ENCODE data around the gene CAV1. TPM values are rescaled to one million over a fixed set of nuclear protein-coding genes. Genes with fewer than 3 reads are reported as not detected.

Gene CAV1
- total RNA-seq, 1 experiment from 2014 or later = 79.9 TPM

DNA sequence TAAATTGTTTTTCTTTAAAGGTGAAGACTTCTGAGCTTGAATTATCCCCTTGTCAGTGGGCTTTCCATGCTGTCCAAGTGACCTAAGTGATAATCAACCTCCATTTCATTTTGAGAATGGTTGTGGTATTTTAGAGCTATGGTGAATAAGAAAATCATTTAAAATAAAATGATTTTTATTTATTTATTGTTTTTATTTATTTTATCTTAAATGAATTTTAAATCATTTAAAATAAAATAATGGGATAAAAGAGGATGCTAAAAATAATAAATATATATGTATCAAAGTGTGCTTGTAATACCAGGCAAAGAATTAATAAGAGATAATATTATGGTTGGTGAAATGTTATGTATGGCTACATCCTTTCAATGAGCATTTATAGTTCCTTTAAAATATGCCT is 24.5 kb downstream of the CAV1 start:
- no peak for DNase-seq
- no peaks in the 10 kb centered on the region; the same call in 1 of the 2 replicates for H3K36me3 ChIP-seq (replicated peaks; ENCODE audit: control insufficient read depth, insufficient read depth, low read length)
- H3K27me3 ChIP-seq (ENCODE audit: control insufficient read depth, insufficient read depth, low read length) = no peaks in the 10 kb centered on the region
- no peak overlapping the region for H3K4me3 ChIP-seq (ENCODE audit: insufficient read depth, low read depth, low read length)

GRCh38 chr7:116551692-116552091 is 26.9 kb downstream of the CAV1 start:
- Histone ChIP-seq H3K4me3 (ENCODE audit: insufficient read depth, low read depth, low read length) (no peak overlapping the region), H3K36me3 (replicated peaks; ENCODE audit: control insufficient read depth, insufficient read depth, low read length) (no peaks in the 10 kb centered on the region; the same call in 1 of the 2 replicates), H3K27me3 (ENCODE audit: control insufficient read depth, insufficient read depth, low read length) (no peaks in the 10 kb centered on the region)
- no peak for DNase-seq

GRCh38 chr7:116552602-116553001 is 27.8 kb downstream of the CAV1 start:
- no peak overlapping the region for H3K4me3 ChIP-seq (ENCODE audit: insufficient read depth, low read depth, low read length)
- no peaks in the 10 kb centered on the region; the same call in 1 of the 2 replicates for H3K36me3 ChIP-seq (replicated peaks; ENCODE audit: control insufficient read depth, insufficient read depth, low read length)
- no peak for DNase-seq
- H3K27me3 ChIP-seq (ENCODE audit: control insufficient read depth, insufficient read depth, low read length) = no peaks in the 10 kb centered on the region

DNA sequence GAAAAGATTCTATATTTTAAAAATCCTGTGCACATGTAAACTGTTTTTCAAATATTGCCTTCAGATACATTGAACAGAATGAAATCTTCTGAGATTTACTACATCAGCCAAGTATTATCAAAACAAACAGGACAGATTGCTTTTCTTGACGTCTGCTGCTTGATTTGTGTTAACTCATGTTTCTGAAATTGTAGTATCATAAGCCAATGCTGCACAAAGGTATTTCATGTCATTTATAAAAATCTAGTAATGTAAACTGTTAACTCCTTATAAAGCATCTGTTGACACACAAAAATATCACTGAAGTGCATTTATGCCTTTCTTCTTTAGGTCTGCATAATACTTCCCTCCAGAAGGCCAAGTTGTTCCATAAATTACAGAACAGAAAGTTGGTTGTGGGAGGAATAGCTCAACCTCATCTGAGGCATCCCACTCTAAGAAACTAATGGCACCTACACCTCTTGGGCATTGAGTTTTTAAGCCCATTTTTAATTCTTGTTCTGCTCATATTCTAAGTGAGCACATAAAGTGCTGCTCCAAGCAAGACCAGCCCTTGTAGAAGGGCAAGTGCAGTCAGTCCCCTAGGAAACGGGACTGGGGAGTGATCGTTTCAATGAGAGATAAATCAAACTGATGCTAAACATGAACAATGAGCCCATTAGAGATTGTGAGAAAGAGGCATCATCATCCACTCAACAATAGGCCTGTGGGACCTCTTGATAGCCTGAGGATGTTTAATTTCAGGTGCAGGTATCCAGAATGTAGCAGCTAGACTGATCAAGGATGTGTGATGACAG is 28.5 kb downstream of the CAV1 start:
- Histone ChIP-seq H3K4me3 (ENCODE audit: insufficient read depth, low read depth, low read length) (no peak overlapping the region), H3K27me3 (ENCODE audit: control insufficient read depth, insufficient read depth, low read length) (no peaks in the 10 kb centered on the region), H3K36me3 (replicated peaks; ENCODE audit: control insufficient read depth, insufficient read depth, low read length) (no peaks in the 10 kb centered on the region; the same call in 1 of the 2 replicates)
- DNase-seq = no peak

DNA sequence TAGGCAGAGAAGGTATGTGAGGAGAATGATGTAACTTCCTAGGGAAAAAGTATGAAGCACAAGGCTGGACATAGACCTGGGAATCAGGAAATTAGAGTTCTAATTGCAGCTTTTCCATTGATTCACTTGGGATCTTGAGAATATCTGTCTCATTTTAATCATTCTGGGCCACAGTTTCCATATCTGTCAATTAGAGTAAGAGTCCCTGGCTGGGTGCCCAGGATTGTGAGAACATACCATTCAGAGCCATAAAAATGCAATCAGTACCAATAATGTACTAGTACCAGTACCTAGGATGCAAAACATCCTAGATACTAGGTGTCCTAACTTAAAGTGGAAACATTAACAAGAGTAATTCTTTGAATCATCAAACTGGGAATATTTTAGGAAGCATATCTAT is 29.6 kb downstream of the CAV1 start:
- no peak for DNase-seq
- Histone ChIP-seq H3K36me3 (replicated peaks; ENCODE audit: control insufficient read depth, insufficient read depth, low read length) (no peaks in the 10 kb centered on the region; the same call in none of the 2 replicates), H3K4me3 (ENCODE audit: insufficient read depth, low read depth, low read length) (no peak overlapping the region), H3K27me3 (ENCODE audit: control insufficient read depth, insufficient read depth, low read length) (no peaks in the 10 kb centered on the region)

- H3K27me3 ChIP-seq (ENCODE audit: control insufficient read depth, insufficient read depth, low read length) = no peaks in the 10 kb centered on the region
- no peaks in the 10 kb centered on the region; the same call in none of the 2 replicates for H3K36me3 ChIP-seq (replicated peaks; ENCODE audit: control insufficient read depth, insufficient read depth, low read length)
- DNase-seq = no peak
- H3K4me3 ChIP-seq (ENCODE audit: insufficient read depth, low read depth, low read length) = no peak overlapping the region
Observed at GRCh38 chr7:116554911-116555310, 30.1 kb downstream of the CAV1 start.

DNA sequence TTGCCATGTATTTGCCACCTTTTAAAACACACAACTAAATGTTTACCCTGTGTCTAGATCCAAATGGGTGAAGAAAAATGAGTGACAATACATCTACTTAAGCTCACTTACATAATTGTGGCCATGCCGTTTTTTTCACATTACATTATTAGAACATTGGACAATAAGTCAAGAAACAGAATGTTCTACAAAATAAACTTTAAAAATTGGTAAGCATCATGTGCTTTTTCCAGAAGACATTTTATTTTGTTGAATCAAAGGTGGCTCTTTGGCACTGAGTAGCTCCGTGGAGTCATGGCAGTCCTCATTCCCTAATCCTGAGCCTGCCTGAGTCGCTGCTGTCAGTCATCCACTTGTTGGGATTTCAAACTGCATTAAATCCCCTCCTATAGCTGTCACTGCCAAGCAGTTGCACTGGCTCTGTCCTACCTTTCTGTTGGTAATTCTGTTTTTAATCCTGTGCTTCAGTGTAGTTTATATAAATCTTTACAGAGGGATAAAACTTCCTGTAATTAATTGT is 32.3 kb downstream of the CAV1 start:
- Histone ChIP-seq H3K27me3 (ENCODE audit: control insufficient read depth, insufficient read depth, low read length) (no peaks in the 10 kb centered on the region), H3K4me3 (ENCODE audit: insufficient read depth, low read depth, low read length) (no peak overlapping the region), H3K36me3 (replicated peaks; ENCODE audit: control insufficient read depth, insufficient read depth, low read length) (no peaks in the 10 kb centered on the region; the same call in 1 of the 2 replicates)
- no peak for DNase-seq

- no peak for DNase-seq
- Histone ChIP-seq H3K36me3 (replicated peaks; ENCODE audit: control insufficient read depth, insufficient read depth, low read length) (no peaks in the 10 kb centered on the region; the same call in 1 of the 2 replicates), H3K27me3 (ENCODE audit: control insufficient read depth, insufficient read depth, low read length) (no peaks in the 10 kb centered on the region), H3K4me3 (ENCODE audit: insufficient read depth, low read depth, low read length) (no peak overlapping the region)
Observed at GRCh38 chr7:116557901-116558300, 33.1 kb downstream of the CAV1 start.

- no peak for DNase-seq
- H3K27me3 ChIP-seq (ENCODE audit: control insufficient read depth, insufficient read depth, low read length) = no peaks in the 10 kb centered on the region
Observed at GRCh38 chr7:116560021-116560970, 35.5 kb downstream of the CAV1 start.

DNA sequence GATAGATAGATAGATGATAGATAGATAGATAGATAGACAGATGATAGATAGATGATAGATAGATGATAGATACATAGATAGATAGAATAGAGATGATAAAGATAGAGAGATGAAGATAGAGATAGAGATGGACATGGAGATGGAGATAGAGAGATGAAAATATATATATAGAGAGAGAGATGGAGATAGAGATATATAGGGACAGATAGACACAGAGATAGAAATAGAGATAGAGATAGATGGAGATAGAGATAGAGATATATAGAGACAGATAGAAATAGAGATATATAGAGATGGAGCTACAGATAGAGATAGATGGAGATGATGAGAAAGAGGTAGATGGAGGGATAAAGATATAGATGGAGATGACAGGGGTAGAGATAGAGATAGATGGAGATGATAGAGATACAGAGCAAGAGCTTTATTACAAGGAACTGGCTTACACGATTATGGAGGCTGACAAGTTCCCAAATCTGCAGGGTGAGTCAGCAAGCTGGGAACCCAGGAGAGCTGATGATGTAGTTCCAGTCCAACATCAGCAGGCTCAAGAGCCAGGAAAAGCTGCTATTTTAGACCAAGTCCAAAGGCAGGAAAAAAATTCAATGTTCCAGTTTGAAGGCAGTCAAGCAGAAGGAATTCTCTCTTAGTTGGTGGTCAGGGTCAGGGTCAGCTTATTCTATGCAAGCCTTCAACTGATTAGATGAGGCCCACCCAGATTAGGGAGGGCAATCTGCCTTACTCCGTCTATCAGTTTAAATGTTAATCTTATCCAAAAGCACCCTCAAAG is 37.1 kb downstream of the CAV1 start:
- DNase-seq = no peak
- Histone ChIP-seq H3K4me3 (ENCODE audit: insufficient read depth, low read depth, low read length) (no peak overlapping the region), H3K27me3 (ENCODE audit: control insufficient read depth, insufficient read depth, low read length) (no peaks in the 10 kb centered on the region), H3K36me3 (replicated peaks; ENCODE audit: control insufficient read depth, insufficient read depth, low read length) (no peaks in the 10 kb centered on the region; the same call in 1 of the 2 replicates)

More at GRCh38 chr7:116560021-116560970, 35.5 kb downstream of the CAV1 start:
- H3K36me3 ChIP-seq (replicated peaks; ENCODE audit: control insufficient read depth, insufficient read depth, low read length) = no peaks in the 10 kb centered on the region; the same call in 1 of the 2 replicates
- no peak overlapping the region for H3K4me3 ChIP-seq (ENCODE audit: insufficient read depth, low read depth, low read length)

- no peaks in the 10 kb centered on the region for H3K27me3 ChIP-seq (ENCODE audit: control insufficient read depth, insufficient read depth, low read length)
- DNase-seq = no peak
- H3K36me3 ChIP-seq (replicated peaks; ENCODE audit: control insufficient read depth, insufficient read depth, low read length) = no peaks in the 10 kb centered on the region; the same call in 1 of the 2 replicates
- H3K4me3 ChIP-seq (ENCODE audit: insufficient read depth, low read depth, low read length) = no peak overlapping the region
Observed at GRCh38 chr7:116562529-116563121, 37.8 kb downstream of the CAV1 start.

DNA sequence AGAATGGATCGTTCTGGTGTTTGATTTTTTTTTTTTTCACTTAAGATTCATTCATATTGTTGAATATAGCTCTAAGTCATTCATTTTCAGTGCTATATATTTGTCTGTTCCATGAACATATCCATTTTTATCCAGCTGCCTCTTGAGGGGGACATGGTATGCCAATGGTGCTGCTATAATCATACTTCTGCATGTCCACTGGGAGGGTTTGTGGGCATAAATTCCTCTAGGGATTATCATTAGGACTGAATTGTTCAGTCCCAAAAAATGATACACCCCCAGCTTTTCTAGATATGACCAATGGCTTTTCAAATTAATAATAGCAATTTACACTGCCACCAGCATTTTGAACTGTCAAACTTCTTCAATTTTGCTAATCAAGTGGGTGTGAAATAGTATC is 41.1 kb downstream of the CAV1 start:
- no peaks in the 10 kb centered on the region for H3K36me3 ChIP-seq (replicated peaks; ENCODE audit: control insufficient read depth, insufficient read depth, low read length)
- DNase-seq = no peak
- no peak overlapping the region for H3K4me3 ChIP-seq (ENCODE audit: insufficient read depth, low read depth, low read length)
- H3K27me3 ChIP-seq (ENCODE audit: control insufficient read depth, insufficient read depth, low read length) = no peaks in the 10 kb centered on the region

DNA sequence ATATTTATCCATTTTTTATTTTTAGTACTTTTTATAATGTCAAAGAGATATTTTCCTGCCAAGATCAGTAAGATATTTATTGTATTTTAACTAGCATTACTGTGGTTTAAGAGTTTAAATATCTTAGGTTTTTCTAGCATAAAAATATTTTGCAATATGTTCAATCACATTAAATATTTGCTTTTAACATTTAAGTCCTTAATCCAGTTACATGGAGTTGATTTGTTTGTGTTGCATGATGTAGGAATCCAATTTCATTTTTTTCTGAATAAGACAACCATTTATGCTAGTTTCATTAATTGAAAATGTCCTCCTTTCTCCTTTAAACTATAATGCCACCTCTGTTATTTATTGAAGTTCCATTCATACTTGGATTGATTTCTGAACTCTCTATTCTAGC is 41.8 kb downstream of the CAV1 start:
- Histone ChIP-seq H3K27me3 (ENCODE audit: control insufficient read depth, insufficient read depth, low read length) (no peaks in the 10 kb centered on the region), H3K4me3 (ENCODE audit: insufficient read depth, low read depth, low read length) (no peak overlapping the region), H3K36me3 (replicated peaks; ENCODE audit: control insufficient read depth, insufficient read depth, low read length) (no peaks in the 10 kb centered on the region)
- DNase-seq = no peak

Measured in H7 (cell line).